Left lung (tissue), 10 donors: ENCODE measurements around the gene ASCL5. TPM values are rescaled to one million over a fixed set of nuclear protein-coding genes. Genes with fewer than 3 reads are reported as not detected.

Experiments
- ATAC-seq: fragments of 200-7000 bp; cut with Tn5 transposase; one replicate; pipeline ENCODE4 v1.9.1; 2020; ENCODE audit warnings: moderate library complexity
- DNase-seq, 4 donors: peaks; one replicate each; pipeline ENCODE4 v3.0.0-alpha.2; 2013 to 2020
- H3K27ac ChIP-seq, 2 donors: fragments of 200-600 bp; sonication (generic) in 1 of 2; one replicate each; pipeline versions ENCODE4 v1.5.0 to v1.8.0; 2020 to 2021
- H3K27me3 ChIP-seq, 2 donors: fragments of 200-600 bp; sonication (generic) in 1 of 2; one replicate each; pipeline versions ENCODE4 v1.5.0 to v1.8.0; 2020 to 2021
- H3K36me3 ChIP-seq, 2 donors: fragments of 200-600 bp; sonication (generic) in 1 of 2; one replicate each; pipeline versions ENCODE4 v1.5.0 to v1.8.0; 2020 to 2021
- H3K4me1 ChIP-seq, 2 donors: fragments of 200-600 bp; one replicate each; pipeline ENCODE4 v1.8.0; 2021
- H3K4me3 ChIP-seq, 2 donors: fragments of 200-600 bp; sonication (generic) in 1 of 2; one replicate each; pipeline versions ENCODE4 v1.5.0 to v1.8.0; 2020 to 2021; ENCODE audit warnings: mild to moderate bottlenecking in 1 of 2
- H3K9me3 ChIP-seq, 2 donors: fragments of 200-600 bp; sonication (generic) in 1 of 2; one replicate each; pipeline versions ENCODE4 v1.5.0 to v1.8.0; 2020 to 2021
- intact Hi-C, 2 donors: fragments of 100-400 bp; cut with DNase I; formaldehyde crosslinking; loops; one replicate each; pipeline versions ENCODE4 v1.11.2 to v1.14.2; 2022
- polyA plus RNA-seq, 6 donors: library from polyadenylated mRNA; unstranded; fragments of 120-200 nt; gene quantifications; one replicate each; pipeline ENCODE4 v1.2.1, GENCODE V29; 2013; ENCODE audit not compliant: insufficient read length in 6 of 6
- total RNA-seq, 2 donors: library from RNA; stranded (reverse); fragmentation: NEBNext Ultra II Directional; extraction: Animal tissue kit (Norgen Biotek cat#: 25700); gene quantifications; one replicate each; pipeline ENCODE4 v1.2.1, GENCODE V29; 2021
- TF ChIP-seq, protein P1 (sequence below), 2 donors: fragments of 200-600 bp; sonication (generic) in 1 of 2; IDR thresholded peaks; one replicate each; pipeline versions ENCODE4 v1.5.0 to v1.8.0; 2021; ENCODE audit warnings: antibody characterized with exemption in 2 of 2
- donor health status: DM: no; HTN: yes; CAD: no.
- donor health status: DM: no; HTN: no; CAD: no.

The ASCL5 gene
- total and polyA plus RNA-seq, 8 donors = 0.21 to 1.0 (median 0.58) TPM

DNA sequence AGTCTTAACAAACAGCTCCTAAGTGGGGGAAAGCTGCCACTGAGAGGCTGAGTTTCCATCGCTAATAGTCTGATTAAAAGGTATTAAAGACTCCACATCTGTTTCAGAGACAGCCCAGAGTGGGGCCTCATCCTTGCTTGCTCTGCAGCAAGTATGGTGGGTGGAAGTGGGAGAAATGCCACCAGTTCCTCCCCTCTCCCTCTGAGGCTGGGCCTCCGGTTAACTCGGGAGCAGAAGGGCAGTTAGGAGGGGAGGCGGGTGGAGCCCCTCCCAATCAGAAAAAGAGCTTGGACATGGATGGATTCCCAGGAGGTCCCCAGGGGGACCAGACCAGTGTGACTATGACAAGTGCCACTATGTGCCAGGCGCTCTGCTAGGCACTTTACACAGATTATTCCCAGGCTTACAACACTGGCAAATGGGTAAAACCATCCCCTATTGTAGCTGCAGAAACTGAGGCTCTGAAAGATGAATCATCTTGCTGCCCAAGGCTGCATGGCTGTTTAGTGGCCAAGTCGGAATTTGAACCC lies 11.4 kb upstream of the ASCL5 start:
- TF ChIP-seq, protein P1, sequence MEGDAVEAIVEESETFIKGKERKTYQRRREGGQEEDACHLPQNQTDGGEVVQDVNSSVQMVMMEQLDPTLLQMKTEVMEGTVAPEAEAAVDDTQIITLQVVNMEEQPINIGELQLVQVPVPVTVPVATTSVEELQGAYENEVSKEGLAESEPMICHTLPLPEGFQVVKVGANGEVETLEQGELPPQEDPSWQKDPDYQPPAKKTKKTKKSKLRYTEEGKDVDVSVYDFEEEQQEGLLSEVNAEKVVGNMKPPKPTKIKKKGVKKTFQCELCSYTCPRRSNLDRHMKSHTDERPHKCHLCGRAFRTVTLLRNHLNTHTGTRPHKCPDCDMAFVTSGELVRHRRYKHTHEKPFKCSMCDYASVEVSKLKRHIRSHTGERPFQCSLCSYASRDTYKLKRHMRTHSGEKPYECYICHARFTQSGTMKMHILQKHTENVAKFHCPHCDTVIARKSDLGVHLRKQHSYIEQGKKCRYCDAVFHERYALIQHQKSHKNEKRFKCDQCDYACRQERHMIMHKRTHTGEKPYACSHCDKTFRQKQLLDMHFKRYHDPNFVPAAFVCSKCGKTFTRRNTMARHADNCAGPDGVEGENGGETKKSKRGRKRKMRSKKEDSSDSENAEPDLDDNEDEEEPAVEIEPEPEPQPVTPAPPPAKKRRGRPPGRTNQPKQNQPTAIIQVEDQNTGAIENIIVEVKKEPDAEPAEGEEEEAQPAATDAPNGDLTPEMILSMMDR (IDR thresholded peaks at IDR 0.05) = no peak
- intact Hi-C loops = no loop called here
- Histone ChIP-seq H3K27me3 (no peaks in the 10 kb centered on the region), H3K4me3 (no peak overlapping the region), H3K36me3 (peaks cover 0 to 70% of the 10 kb centered on the region in 2 donors), H3K27ac (peak overlapping the region in 1 of 2 donors; percentile 7), H3K9me3 (no peaks in the 10 kb centered on the region), H3K4me1 (no peaks in the 10 kb centered on the region)
- DNase-seq (no peak), ATAC-seq (no peak)

DNA sequence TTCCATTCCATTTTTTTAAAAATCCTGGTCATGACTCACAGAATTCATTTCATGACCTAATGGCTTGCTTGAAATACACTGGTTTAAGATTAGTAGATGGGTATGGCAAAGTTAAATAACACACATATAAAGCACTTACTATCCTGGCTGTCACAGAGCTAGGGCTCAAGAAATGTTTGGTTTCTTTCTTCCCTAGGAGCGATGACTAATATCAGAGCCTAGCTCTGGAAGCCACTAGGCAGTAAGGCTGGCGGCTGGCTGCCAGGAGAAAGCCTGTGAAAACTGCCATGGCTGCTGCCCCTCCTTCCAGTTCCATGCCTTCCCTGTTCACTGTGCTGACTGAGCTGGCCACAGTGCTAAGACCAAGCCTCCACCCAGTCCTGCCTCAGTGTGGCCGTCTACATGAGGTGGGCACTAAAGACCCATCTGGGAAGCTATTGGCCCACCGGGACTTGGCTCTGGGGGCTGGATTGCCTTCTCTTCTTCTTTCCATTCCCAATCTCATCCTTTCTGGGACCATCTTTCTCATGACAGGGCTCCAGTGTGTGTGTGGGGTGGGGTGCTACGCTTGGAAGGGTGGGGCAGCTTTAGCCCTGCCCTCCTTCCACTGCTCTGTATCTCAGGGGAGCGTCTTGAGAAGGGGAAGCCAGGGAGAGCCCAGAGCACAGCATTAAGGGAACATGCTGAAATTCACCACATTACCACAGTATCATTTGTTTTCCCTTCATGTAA lies 10.8 kb upstream of the ASCL5 start:
- Histone ChIP-seq H3K27ac (peak overlapping the region in 1 of 2 donors; percentile 7), H3K9me3 (no peaks in the 10 kb centered on the region), H3K4me1 (no peaks in the 10 kb centered on the region), H3K27me3 (no peaks in the 10 kb centered on the region), H3K4me3 (no peak overlapping the region), H3K36me3 (peaks cover 0 to 64% of the 10 kb centered on the region in 2 donors)
- TF ChIP-seq, protein P1 (IDR thresholded peaks at IDR 0.05) = no peak
- peak; percentile 62 for ATAC-seq
- DNase-seq = peak in 1 of 4 donors; percentile 59
- intact Hi-C loops = no loop called here

DNA sequence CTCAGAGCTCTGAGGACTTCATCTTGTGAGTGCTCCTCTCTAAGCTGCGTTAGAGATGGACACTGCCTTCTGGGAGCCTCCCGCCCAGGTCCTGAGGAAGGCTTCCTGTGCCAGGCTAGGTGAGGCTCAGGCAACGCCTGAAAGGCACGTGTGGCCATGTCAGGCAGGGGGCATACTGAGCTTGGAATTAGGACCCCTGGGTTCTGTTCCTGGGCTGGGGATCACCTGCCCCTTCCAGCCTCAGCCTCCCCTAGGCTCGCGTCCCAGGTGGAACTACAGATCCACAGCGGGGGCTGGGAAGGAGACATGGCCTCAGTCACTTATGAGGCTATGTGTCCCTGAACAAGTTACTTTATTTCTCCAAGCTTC lies 10.0 kb upstream of the ASCL5 start:
- TF ChIP-seq, protein P1 (IDR thresholded peaks at IDR 0.05) = no peak
- H3K27ac ChIP-seq = no peak overlapping the region
- no peak for ATAC-seq
- peaks cover 0 to 56% of the 10 kb centered on the region in 2 donors for H3K36me3 ChIP-seq
- H3K4me3 ChIP-seq = no peak overlapping the region
- H3K4me1 ChIP-seq = no peaks in the 10 kb centered on the region
- no peaks in the 10 kb centered on the region for H3K27me3 ChIP-seq
- H3K9me3 ChIP-seq = no peaks in the 10 kb centered on the region
- intact Hi-C loops = no loop called here
- no peak for DNase-seq

DNA sequence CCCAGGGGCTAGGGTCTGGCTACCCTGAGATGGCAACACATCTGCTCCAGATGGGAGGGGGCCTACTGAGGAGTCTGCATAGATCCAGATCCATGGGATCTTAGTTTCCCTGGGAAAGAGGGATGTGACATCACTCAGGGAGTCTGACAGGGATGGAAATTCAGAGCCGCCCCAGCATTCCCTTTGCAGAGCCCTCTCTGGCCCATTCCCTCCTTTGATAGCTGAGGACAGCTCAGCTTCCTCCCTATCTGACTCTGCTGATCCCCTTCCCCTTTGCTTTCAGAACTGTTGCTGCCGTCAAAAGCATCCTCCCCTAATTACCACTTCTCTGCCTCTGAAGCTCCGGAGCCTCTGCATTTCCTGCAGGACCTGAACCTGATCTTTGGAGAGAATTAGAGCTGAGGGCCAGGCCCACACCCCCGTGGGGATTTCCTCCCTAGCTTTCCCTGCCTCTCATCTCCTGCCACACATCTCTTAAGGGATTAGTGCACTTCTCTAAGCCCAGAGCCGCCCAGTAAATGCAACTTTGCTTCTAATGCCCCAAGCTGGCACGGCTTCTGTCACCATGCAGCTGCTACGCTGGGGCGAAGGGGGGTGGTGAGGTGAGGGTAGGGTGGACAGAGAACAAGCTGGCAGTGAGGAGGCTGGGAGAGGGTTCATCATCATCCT lies 9.5 kb upstream of the ASCL5 start:
- Histone ChIP-seq H3K4me1 (no peaks in the 10 kb centered on the region), H3K27ac (no peak overlapping the region), H3K4me3 (no peak overlapping the region), H3K9me3 (no peaks in the 10 kb centered on the region), H3K36me3 (peaks cover 0 to 51% of the 10 kb centered on the region in 2 donors), H3K27me3 (no peaks in the 10 kb centered on the region)
- TF ChIP-seq, protein P1 (IDR thresholded peaks at IDR 0.05) = no peak
- no peak for ATAC-seq
- DNase-seq = no peak
- intact Hi-C loops = no loop called here

DNA sequence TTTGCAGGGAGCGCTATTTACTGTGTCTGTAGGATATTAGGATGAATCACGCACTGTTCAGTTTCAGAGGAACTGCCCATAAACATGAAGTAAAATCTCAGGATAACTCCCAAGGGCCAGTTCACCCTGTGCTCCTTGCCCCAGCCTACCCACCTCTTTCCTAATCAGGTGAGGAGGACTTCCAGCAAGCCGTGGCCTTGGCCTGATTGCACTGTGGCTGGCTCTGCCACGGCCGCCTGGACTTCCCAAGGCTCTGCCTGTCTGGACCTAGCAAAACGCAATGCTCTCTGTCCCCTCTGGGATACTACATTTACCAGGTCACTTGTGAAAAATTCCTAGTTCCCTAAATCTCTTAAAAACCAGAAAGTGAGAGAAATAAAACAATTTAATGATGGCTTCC lies 7.4 kb upstream of the ASCL5 start:
- Histone ChIP-seq H3K9me3 (no peaks in the 10 kb centered on the region), H3K27me3 (no peaks in the 10 kb centered on the region), H3K27ac (no peak overlapping the region), H3K4me1 (no peaks in the 10 kb centered on the region), H3K36me3 (peaks cover 0 to 30% of the 10 kb centered on the region in 2 donors), H3K4me3 (no peak overlapping the region)
- TF ChIP-seq, protein P1 (IDR thresholded peaks at IDR 0.05) = no peak
- intact Hi-C loops = no loop called here
- ATAC-seq (no peak), DNase-seq (no peak)
